Measurements from ENCODE around the gene SSR1.

Gene SSR1

DNA sequence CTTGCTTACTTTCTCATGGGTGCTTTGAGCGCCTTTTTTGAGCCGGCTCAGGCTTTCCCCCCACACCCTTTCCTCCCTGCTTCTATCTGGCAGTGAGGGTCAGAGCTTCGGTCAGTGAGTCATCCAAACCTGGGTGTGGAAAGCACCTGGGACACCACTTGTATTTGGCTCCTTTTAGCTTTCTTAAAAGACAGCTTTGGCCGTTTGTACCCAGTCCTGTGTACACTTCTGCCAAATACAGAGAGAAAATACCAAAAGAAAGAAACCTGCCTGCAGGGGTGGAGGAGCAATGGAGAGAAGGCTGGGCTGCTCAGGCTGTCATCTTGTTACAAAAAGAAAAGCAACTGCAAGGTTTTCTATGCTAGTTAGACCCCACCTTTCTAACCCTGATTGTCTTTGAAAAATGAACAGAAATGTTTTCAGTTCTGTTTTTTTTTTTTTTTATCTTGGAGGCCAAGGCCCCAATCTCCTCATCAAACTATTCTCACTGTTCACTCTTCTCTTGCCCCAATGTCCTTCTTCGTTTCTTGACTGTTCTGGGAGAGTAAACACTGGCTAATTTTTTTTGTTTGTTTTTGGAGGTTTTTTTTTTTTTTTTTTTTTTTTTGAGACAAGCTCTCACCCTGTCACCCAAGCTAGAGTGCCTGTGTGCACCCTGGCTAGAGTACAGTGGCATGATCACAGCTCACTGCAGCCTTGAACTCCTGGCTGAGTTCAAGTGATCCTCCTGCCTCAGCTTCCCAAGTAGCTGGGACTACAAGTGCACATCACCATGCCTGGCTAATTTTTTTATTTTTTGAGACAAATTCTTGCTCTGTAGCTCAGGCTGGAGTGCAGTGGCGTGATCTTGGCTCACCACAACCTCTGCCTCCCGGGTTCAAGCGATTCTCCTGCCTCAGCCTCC, 76.4 kb downstream of the SSR1 start:
- peak; percentile 66 for DNase-seq

GRCh38 chr6:7235712-7236305, 77.2 kb downstream of the SSR1 start:
- peak; percentile 97 for DNase-seq

- no peak for DNase-seq
Measured at GRCh38 chr6:7234547-7234946, 78.5 kb downstream of the SSR1 start.

DNA sequence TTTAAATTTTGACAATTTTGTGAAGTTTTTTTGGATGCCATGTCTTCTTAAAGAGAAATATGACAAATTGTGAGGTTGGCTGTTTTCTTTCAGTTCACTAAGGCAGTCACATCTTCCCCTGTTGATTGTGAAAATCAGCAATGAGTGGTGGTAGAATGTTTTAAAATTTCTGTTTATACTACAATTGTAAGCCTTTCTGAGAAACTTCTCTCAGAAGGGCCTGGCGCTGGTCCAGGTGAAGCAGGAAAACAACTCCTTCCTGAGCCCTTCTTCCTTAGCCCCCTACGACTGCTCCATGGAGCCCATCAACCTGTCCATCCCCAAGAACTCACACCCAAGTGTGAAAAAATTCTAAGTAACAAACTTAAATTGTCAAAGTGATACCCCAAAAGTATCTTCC, 80.6 kb downstream of the SSR1 start:
- no peak for DNase-seq

- DNase-seq: no peak
Measured at GRCh38 chr6:7230956-7231713, 81.9 kb downstream of the SSR1 start.

- DNase-seq: no peak
Measured at GRCh38 chr6:7230327-7230691, 82.7 kb downstream of the SSR1 start.

GRCh38 chr6:7229376-7230326, 83.3 kb downstream of the SSR1 start:
- no peak for DNase-seq

GRCh38 chr6:7228662-7229375, 84.2 kb downstream of the SSR1 start:
- DNase-seq: no peak

DNA sequence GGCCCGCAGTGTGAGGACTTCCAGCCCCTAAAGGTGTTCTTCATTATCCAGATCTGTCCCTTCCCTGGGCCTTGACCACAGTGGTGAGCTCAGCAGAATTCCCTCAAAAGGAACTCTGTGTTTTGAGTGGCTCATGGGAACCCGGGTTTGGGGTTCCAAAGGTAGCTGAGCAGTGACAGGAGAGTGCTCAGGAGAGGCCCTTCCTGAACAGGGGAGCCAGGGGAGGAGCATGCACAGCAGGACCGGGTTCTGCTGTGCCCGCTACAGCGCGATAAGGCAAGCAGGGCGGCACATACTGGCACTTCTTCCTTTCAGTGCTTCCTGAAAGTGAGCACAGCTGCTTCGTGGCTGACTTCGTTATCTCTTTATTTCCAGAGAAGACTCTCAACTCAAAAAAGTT, 88.3 kb downstream of the SSR1 start:
- no peak for DNase-seq

DNA sequence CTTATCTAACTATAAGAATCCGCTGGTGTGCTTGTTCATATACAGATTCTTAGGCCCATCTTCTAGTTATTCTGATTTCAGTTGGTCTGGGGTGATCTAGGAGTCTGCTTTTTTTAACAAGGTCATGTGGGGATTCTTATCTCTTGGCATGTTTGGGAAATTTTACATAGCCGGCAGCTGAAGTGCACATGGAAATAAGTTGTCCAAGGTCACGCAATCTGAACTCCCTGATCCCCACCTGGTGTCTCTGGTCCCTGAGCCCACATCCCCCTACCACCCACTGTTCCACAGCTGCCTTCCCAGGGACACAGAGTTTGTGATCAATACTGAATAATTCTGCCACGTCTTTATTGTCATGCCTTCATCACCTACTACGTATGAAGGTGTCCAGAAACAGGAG, 90.8 kb downstream of the SSR1 start:
- DNase-seq: no peak

DNA sequence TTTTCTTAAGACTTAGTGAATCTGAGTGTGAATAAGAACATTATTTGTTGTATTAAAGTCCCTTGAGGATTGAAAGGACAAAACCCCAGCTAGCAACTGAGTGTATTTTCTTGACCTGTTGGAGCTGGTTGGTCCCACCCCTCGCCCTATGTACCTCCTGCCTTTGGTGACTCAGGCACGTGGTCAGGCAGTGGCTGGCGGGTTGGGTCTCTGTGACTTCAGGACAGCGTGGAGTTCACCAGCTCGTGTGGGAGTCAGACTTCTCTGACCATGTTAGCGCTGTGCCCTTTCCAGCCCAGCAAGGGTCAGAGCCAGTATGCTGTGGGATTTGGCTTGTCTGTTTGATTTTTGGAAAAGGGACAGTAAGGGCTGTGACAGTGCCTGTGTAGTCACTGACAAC, 93.7 kb downstream of the SSR1 start:
- no peak for DNase-seq

- DNase-seq: no peak
Measured at GRCh38 chr6:7218406-7218988, 94.5 kb downstream of the SSR1 start.
